IPS-18a (cell line): ENCODE data around the gene HTRA3.

Source experiments
- H3K27ac ChIP-seq: one replicate; pipeline ENCODE4 v1.5.1; 2013; ENCODE audit warnings: low read length
- H3K27me3 ChIP-seq: one replicate; pipeline ENCODE4 v1.6.1; 2013; ENCODE audit warnings: mild to moderate bottlenecking, low read length; ENCODE audit not compliant: control insufficient read depth, insufficient read depth
- H3K36me3 ChIP-seq: one replicate; pipeline ENCODE4 v1.6.1; 2013; ENCODE audit warnings: low read depth, low read length; ENCODE audit not compliant: control insufficient read depth
- H3K4me1 ChIP-seq: one replicate; pipeline ENCODE4 v1.6.1; 2013; ENCODE audit warnings: low read depth, low read length; ENCODE audit not compliant: control insufficient read depth
- H3K4me3 ChIP-seq: one replicate; pipeline ENCODE4 v1.5.1; 2013; ENCODE audit warnings: low read length
- H3K9ac ChIP-seq: one replicate; pipeline ENCODE4 v1.6.1; 2013; ENCODE audit warnings: mild to moderate bottlenecking, low read length, moderate library complexity
- H3K9me3 ChIP-seq: one replicate; pipeline ENCODE4 v1.6.1; 2013; ENCODE audit warnings: low read depth, low read length; ENCODE audit not compliant: control insufficient read depth

HTRA3 gene

DNA sequence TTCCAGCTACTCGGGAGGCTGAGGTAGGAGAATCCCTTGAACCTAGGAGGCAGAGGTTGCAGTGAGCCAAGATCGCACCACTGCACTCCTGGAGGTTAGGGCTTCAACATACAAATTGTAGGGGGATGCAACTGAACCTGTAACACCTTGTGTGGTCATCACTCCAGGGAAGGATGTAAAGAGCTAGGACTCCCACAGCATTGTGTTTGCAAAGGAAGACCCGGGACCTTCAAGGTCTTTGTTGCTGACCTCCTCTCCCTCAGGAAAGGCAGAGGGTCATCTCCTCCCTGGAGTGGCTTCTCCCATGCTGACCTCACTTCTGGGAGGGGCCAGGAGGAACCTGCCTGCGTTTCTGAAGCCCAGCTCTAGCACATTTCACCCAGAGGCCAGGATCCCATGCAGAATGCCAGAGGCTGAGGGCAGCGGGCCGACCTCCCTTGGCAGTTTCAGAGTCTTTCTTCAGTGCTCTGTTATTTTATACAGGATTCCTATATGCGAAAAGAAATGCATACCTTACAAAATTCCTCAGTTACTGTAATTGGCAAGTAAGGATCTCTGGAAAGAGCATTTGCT, 80.2 kb downstream of the HTRA3 start:
- no peaks in the 10 kb centered on the region for H3K36me3 ChIP-seq
- H3K9me3 ChIP-seq, result no peaks in the 10 kb centered on the region
- H3K4me3 ChIP-seq, result no peak overlapping the region
- H3K4me1 ChIP-seq, result peaks cover 17% of the 10 kb centered on the region
- H3K9ac ChIP-seq, result no peak overlapping the region
- H3K27me3 ChIP-seq, result no peaks in the 10 kb centered on the region
- H3K27ac ChIP-seq, result no peak overlapping the region

DNA sequence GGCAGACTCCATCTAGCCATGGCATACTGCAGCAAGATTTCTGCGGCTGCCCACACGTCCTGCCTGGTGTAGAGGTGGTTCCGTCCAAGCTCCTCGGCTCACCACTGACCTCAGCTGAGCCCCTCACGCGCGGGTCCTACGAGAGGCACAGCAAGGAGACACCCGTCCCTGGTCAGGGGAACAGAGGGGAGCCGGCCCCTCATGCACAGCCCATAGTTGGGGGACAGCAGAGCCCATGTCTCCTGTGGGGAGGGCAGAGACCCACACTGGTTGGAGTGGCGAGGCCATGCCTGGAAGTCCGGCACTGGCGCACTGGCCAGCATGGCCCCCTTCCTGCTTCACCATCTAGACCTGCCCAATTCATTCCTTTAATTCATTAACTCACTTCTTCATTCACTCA, 80.8 kb downstream of the HTRA3 start:
- Histone ChIP-seq H3K27ac (no peak overlapping the region), H3K9me3 (no peaks in the 10 kb centered on the region), H3K27me3 (no peaks in the 10 kb centered on the region), H3K4me1 (peaks cover 17% of the 10 kb centered on the region), H3K36me3 (no peaks in the 10 kb centered on the region), H3K4me3 (no peak overlapping the region), H3K9ac (no peak overlapping the region)

DNA sequence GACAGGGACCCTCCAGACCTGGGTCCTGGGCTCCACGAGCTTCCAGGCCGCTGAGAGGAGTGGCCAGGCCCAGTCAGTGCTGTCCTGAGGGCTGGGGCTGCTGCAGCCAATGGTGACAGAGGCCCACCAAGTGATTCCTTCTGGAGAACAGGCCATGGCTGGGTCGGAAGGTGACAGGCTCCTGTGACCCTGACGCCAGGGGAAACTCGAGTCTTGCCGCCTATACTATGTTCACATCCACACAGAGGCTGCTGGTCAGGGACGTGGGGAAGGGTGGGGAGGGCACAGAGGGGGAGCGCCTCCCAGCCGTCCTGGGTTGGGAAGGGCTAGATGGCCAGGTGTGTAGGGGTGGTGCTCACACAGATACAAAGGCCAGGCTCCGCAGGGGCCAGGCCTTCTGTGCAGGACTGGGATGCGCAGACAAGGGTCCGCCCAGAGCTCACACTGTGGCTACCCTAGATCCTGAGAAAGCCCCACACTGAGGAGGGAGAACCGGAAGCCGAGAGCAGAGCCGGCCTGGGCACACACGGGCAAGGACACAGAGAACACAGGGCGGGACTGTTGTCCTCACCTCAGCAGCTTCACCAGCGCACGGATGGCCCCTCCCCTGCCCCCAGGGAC, 81.4 kb downstream of the HTRA3 start:
- H3K4me3 ChIP-seq, result no peak overlapping the region
- no peak overlapping the region for H3K27ac ChIP-seq
- no peaks in the 10 kb centered on the region for H3K36me3 ChIP-seq
- no peaks in the 10 kb centered on the region for H3K9me3 ChIP-seq
- H3K9ac ChIP-seq, result no peak overlapping the region
- H3K27me3 ChIP-seq, result no peaks in the 10 kb centered on the region
- peaks cover 17% of the 10 kb centered on the region for H3K4me1 ChIP-seq

DNA sequence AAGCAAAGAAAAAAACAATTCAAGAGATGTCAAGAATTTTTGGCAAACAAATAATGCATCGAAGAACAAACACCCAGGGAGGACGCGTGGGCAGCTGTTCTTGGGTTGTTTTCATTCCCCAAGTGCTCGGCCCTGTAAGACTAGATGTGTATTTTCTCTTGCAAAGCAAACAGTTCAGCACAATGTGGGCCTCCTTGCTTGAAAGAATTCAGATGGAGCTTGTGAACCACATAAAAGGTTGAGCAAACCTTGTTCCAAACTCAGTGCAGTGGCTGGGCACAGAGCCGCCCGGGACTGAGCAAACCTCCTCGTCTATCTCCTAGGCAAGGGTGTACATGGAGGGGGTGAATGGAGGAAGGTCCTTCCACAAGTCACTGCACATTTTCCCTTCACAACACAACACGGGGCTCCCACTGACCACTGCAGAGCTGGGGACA, 82.4 kb downstream of the HTRA3 start:
- Histone ChIP-seq H3K4me1 (peaks cover 24% of the 10 kb centered on the region), H3K9me3 (no peaks in the 10 kb centered on the region), H3K9ac (no peak overlapping the region), H3K36me3 (no peaks in the 10 kb centered on the region), H3K27me3 (no peaks in the 10 kb centered on the region), H3K27ac (no peak overlapping the region), H3K4me3 (no peak overlapping the region)

DNA sequence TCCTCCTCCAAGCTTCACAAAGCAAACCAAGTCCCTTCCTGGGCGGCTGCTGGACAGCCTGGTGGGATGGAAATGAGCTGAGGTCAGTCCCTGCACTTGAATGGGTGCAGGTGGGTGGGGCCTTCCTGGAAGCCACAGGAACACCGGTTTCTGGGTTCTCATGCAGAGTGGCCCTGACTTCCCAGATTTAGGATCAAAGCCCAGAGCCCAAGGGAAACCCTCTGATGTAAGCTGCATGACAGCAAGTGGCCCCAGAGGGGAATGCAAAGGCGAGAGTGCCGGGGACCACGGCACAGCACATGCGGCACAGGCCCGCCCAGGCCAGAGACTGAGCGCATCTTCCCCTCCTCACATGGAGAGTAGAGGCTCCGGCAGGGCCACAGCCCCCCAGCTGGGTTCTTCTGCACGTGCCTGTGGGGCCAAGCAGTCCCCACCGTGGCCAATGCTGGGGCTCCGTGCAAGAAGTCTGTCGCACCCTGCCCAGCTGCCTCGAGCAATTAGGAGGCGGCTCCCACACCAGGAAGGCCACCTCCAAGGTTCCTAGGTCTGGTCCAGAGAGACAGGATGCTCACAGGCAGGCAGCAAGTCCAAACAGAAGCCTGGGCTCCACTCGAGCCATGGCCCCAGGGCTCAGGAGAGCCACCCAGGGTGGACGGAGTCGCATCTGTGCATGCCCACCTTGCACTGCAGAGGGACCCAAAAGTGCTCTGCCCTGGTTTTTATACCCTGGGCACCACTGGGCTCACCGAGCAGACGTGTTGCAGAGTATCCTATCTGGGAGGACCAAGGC, 83.0 kb downstream of the HTRA3 start:
- Histone ChIP-seq H3K27me3 (no peaks in the 10 kb centered on the region), H3K4me1 (peaks cover 30% of the 10 kb centered on the region), H3K9me3 (no peaks in the 10 kb centered on the region), H3K9ac (no peak overlapping the region), H3K27ac (no peak overlapping the region), H3K36me3 (no peaks in the 10 kb centered on the region), H3K4me3 (no peak overlapping the region)

DNA sequence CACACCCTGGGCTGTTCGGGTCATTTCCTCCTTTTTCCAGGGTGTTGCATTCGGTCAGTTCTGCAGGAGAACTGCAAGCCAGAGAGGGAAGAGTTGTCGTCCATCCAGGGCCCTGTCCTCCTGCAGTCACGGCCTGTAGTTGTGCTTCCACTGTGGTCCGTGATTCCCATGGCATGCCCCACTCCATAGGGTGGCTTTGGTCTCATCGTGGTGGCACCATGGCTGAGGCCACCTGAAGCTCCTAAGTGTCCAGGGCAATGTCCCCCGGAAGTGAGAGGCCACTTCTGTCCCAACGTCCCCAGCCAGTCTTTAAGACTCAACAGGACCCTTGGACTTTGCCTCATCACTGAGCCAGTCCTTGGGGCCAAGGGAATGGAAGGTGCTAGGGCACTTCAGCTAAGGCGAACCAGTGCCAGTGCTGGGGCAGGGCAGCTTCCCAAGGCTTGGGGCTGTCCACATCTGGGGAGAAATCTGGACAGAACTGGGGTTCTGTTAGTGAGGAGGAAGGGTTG, 83.7 kb downstream of the HTRA3 start:
- Histone ChIP-seq H3K9me3 (no peaks in the 10 kb centered on the region), H3K36me3 (no peaks in the 10 kb centered on the region), H3K9ac (no peak overlapping the region), H3K27ac (no peak overlapping the region), H3K27me3 (no peaks in the 10 kb centered on the region), H3K4me3 (no peak overlapping the region), H3K4me1 (peaks cover 37% of the 10 kb centered on the region)

DNA sequence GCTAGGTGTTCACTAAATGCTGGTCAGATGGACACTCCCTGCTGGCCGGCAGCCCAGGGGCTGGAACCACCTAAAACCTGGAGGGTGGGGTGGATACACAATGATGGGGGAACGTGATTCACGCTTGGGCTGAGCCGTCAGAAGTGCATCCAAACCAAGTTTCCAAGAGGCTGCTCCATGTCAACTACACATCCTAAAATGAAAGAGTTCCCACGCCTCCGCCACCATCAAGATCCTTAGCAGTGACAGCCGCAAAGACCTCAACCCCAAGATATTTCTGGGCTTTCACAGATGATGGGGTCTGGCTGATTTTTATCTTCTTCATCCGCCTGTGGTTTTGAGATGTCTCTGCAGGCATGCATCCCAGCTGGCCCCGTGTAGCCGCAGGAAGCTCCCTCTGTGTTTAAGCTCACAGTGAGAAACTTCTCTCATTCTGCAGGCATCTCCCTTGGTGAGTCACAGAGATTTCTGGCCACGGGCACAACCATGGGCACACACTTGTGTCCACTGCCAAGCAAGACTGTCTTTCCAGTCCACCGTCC, 84.4 kb downstream of the HTRA3 start:
- Histone ChIP-seq H3K9ac (no peak overlapping the region), H3K4me1 (peaks cover 44% of the 10 kb centered on the region), H3K4me3 (no peak overlapping the region), H3K9me3 (no peaks in the 10 kb centered on the region), H3K36me3 (no peaks in the 10 kb centered on the region), H3K27me3 (no peaks in the 10 kb centered on the region), H3K27ac (no peak overlapping the region)

DNA sequence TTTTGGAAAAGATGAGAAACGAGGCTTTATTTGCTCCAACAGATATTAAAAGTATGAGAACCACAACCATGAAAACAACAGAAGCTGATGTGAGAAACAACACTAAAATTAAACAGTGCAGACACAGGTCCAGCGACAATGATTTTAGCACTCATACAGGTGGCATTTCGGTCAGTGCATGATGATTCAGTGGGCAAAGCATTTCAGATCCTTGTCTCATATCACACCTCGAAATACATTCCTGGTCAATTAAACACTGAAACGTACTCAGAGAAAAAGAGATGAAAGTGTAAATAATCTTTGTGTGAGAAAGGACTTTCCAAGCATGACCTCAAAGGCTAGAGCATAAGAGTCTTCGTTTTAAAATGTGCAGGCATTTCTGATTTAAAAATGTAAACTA, 85.8 kb downstream of the HTRA3 start:
- no peaks in the 10 kb centered on the region for H3K9me3 ChIP-seq
- H3K27me3 ChIP-seq, result no peaks in the 10 kb centered on the region
- H3K36me3 ChIP-seq, result no peaks in the 10 kb centered on the region
- peaks cover 49% of the 10 kb centered on the region for H3K4me1 ChIP-seq
- H3K4me3 ChIP-seq, result no peak overlapping the region
- no peak overlapping the region for H3K27ac ChIP-seq
- no peak overlapping the region for H3K9ac ChIP-seq

DNA sequence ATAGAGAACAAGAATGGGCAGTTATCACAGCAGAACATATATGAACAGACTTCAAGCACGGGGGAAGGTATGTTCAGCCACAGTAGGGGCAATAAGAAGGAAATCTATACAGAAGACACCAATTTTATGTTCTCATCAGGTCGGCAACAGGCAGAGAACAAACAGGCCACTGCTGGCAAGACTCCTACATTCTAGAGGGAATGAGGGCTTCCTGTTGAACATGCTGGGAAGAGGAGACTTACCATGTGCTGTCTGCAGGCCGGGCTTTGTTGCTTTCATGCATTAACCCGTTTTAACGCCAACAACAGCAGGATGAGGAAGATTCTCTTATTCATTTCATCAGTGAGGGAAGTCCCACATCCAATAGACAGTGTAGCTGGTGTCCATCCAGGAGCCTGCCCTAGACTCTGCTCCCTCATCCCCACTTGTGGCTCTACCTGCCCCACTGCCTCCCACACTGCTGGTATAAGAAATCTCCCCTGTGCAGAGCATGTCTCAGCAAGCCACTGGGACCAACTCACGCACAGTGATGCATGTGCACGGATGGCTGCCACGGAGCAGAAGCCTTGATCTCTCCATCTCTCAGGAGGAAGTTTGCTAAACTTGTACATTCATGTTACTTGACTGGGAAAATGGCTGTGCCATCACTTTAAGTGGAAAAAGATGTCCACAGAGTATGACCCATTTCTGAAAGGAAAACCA, 86.5 kb downstream of the HTRA3 start:
- Histone ChIP-seq H3K9ac (no peak overlapping the region), H3K9me3 (no peaks in the 10 kb centered on the region), H3K27ac (no peak overlapping the region), H3K4me1 (peaks cover 47% of the 10 kb centered on the region), H3K36me3 (no peaks in the 10 kb centered on the region), H3K27me3 (peaks cover 3% of the 10 kb centered on the region), H3K4me3 (no peak overlapping the region)
